CD4-positive, alpha-beta T cell treated with Interferon alpha-2 for 1 hour (primary cell): Measurements from ENCODE around the gene GRK2.
A peak's percentile ranks its signal among the peaks of the same experiment; 100 is the strongest.

ENCODE experiments used
- DNase-seq, 2 donors: peaks; one replicate each; pipeline ENCODE4 v3.0.0-alpha.2; 2020 to 2022

GRK2 gene

DNA sequence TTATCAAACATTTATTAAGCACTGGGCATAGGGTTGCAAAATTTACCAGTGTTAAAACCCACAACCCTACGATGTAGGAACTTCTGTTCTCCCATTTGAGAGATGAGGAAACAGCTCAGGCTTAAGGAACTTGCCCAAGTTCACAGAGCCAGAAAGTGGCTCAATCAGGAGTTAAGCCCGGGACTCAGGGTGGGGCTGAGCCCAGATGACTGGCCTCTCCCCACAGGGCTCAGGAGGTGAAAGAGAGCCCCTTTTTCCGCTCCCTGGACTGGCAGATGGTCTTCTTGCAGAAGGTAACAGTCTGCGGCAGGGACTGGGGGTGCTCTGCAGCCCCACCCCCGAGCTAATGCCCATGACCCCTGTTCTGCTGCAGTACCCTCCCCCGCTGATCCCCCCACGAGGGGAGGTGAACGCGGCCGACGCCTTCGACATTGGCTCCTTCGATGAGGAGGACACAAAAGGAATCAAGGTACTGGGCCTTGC is 17.2 kb downstream of the GRK2 start:
- DNase-seq: peak in 1 of 2 donors; percentile 33

DNA sequence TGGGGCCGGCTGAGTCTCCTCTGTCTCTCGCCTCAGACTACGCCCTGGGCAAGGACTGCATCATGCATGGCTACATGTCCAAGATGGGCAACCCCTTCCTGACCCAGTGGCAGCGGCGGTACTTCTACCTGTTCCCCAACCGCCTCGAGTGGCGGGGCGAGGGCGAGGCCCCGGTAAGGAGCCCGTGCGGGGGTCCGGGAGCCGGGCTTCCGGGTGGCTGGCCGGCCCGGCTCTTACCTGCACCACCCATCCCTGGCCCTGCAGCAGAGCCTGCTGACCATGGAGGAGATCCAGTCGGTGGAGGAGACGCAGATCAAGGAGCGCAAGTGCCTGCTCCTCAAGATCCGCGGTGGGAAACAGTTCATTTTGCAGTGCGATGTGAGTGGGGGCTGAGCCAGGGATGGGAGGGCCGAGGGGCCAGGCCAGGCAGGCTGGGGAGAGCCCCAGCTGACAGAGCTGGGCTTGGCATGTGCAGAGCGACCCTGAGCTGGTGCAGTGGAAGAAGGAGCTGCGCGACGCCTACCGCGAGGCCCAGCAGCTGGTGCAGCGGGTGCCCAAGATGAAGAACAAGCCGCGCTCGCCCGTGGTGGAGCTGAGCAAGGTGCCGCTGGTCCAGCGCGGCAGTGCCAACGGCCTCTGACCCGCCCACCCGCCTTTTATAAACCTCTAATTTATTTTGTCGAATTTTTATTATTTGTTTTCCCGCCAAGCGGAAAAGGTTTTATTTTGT is 18.7 kb downstream of the GRK2 start:
- DNase-seq: no peak

DNA sequence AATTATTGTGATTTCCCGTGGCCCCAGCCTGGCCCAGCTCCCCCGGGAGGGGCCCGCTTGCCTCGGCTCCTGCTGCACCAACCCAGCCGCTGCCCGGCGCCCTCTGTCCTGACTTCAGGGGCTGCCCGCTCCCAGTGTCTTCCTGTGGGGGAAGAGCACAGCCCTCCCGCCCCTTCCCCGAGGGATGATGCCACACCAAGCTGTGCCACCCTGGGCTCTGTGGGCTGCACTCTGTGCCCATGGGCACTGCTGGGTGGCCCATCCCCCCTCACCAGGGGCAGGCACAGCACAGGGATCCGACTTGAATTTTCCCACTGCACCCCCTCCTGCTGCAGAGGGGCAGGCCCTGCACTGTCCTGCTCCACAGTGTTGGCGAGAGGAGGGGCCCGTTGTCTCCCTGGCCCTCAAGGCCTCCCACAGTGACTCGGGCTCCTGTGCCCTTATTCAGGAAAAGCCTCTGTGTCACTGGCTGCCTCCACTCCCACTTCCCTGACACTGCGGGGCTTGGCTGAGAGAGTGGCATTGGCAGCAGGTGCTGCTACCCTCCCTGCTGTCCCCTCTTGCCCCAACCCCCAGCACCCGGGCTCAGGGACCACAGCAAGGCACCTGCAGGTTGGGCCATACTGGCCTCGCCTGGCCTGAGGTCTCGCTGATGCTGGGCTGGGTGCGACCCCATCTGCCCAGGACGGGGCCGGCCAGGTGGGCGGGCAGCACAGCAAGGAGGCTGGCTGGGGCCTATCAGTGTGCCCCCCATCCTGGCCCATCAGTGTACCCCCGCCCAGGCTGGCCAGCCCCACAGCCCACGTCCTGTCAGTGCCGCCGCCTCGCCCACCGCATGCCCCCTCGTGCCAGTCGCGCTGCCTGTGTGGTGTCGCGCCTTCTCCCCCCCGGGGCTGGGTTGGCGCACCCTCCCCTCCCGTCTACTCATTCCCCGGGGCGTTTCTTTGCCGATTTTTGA is 19.5 kb downstream of the GRK2 start:
- peak; percentile 34 to 62 for DNase-seq

DNA sequence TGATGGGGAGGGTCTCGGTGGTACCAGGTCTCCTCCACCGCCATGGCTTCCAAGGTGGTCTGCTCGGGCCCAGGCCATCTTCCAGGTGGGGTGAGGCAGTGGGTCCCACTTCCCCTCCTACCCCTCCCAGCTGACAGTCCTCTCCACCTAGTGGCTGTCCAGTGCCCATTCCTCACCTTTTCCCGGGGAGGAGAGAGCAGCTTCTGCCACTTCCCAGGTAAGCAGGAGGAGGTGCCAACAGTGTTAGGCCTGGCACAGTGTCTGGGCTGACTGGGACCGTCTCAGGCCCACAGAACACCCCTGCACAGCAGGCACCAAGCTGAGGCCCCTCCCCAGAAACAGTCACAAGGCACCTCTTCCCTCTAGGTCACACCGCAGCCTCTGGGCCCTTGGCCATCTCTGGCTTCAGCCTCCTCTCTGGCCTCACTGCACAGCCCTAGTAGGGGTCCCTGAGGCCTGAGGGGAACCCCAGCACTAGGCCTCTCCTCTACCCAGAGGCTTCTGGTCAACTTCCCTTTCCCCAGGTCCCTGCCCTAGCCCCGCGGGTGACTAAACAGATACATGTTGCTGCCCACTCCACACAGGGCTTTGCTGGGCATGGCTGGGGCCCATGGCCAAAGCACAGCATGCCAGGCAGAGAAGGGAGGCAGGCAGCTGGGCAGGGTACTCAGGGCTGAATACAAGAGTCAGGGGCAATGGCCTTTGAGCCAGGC is 20.5 kb downstream of the GRK2 start:
- peak in 1 of 2 donors; percentile 54 for DNase-seq

DNA sequence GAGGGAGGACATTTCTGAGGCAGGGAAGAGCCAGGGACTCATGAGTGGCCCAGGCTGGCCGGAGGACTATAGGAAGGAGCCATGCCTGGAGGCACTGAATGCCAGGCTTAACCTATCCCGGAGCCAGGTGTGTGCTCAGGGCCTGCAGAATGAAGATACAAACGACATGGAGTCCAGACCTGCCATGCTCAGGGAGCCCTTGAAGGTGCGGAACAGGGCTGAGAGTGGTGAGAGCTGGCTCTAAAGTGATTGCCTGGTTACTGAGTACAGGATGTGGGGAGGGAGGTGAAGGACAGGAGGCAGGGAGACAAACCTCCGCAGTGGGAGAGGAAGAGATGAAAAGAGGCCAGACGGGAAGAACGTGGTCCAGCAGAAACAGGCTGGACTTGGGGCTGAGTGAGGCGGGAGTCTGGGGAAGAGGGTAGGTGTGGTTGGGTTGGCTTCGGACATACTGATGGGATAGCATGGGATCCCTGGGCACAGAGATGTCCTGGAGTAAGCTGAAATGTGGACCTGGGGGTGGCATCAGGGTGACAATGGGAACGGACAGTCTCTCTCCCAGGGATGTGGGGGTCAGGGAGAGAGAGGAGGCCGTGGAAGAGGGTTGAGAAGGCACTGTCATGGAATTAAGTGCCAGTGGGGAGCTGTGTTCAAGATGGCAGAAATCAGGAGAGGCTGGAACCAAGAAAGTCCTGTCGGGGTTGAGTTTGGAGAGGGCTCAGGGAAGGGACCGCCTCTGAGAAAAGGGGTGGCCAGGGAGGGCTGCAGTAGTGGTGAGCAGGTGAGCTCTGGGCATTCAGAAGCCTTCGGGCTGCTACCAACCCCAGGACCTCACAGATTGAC is 21.3 kb downstream of the GRK2 start:
- DNase-seq: peak in 1 of 2 donors; percentile 58

DNA sequence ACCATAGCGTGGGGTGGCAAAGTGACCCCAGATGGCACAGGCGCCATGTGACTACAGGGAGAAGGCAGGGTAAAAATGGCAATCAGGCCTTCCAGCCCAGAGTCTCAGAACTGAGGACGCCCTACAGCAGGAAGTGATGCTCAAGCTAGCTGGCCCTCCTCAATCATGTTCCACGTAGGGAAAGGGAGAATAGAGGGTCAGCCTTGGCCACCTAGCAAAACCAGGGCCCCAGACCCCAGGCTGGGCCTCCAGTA is 21.9 kb downstream of the GRK2 start:
- DNase-seq: no peak

DNA sequence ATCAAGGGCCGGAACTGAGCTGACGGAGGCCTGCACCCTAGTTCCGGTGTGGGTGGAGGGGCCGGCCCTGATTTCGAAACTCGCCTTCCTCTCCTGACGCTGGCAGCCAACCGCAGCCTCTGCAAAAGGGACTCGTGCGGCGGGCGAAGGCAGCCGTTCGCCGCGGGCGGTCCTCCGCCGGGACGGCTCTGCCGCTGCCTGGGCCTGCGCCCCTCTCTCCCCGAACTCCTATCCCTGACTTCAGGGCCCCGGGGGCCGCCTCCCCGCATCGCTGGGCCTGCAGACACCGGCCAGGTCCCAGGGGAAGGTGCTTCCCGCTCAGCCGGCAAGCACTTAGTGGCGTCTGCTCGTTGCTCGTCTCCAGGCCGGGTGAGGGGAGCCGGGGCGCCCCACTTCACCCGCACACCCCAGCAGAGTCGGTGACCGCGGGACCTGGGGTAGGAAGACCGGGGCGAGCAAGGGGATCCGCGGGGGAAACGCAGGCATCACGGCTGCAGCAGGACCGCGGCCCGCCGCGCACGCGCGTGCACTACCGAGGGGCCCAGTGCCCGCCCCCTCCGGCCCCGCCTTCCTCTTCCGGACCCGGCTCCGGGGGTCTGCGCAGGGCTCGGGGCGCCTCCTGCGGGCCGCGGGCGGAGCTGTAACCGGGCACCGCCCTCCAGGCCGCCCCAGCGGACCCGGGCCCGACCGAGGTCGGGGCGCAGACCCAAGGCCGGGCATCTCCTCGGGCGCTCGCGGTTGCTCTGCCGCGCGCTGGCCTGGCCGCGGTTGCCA is 22.4 kb downstream of the GRK2 start:
- peak; percentile 89 for DNase-seq

DNA sequence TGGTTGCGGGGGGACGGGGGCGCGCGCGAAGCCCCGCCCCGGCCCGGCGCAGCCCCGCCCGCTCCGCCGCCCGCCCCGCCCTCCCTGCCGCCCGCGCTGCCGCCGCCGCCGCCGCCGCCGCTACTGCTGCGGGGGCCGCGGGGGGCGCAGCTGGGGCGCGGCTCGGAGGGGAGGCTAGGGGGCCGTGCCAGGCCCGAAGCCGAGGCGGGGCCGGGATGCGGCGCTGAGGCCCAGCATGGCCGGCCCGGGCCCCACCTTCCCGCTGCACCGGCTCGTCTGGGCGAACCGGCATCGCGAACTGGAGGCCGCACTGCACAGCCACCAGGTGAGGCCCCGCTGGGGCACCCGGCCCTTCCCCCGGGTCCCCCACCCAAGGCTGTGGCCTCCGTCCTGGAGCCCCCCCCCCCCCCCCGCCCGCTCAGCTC is 23.0 kb downstream of the GRK2 start, which contains the start of gene ANKRD13D:
Gene ANKRD13D (plus strand): TSS at position 78 of the 425 bp plus-strand sequence. CDS start 158 bp downstream, at position 236.
- no peak for DNase-seq

DNA sequence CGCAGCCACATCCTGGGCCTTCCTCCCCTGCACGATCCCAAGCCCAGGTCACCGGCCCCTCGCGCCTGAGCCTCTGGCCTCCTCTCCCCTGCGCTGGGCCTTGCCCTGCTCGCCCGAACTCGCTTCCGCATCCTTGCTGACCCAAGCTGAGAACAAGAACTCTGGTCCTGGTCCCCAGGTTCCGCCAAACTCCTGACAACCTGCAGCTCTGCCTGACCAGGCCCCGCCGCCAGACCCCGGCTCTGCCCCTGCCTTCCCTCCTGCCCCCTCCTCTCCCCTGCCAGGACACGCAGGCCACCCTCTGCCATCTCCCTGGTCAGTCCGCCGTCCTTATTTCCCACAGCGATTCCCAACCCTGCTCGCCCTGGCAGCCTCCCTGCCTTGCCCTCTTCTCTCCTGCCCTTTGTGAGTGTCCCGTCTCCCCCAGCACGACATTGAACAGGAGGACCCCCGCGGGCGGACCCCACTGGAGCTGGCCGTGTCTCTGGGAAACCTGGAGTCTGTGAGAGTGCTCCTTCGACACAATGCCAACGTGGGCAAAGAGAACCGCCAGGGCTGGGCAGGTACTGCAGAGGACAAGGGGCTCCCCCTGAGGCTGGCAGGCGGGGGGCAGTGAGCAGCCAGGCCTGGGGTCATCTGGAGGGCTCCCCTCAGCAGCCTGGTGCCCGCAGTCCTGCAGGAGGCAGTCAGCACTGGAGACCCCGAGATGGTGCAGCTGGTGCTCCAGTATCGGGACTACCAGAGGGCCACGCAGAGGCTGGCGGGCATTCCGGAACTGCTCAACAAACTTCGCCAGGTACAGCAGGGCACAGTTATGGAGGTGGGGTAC is 23.6 kb downstream of the GRK2 start:
- DNase-seq: no peak

DNA sequence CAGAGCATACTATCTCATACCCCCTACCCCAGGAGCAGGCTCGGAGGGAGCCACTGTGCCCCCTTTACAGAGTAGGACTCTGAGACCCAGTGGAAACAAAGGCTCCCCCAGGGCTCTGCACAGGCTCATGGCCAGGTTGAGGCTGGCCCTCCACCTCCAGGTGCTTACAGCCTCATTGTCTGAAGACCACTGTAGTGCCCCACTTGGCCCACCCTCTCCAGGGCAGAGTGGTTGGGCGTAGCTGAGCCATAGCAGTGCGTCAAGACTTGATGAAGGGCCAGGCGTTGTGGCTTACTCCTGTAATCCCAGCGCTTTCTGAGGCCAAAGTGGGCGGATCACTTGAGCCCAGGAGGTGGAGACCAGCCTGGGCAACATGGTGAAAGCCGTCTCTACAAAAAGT is 24.5 kb downstream of the GRK2 start:
- DNase-seq: peak in 1 of 2 donors; percentile 0

DNA sequence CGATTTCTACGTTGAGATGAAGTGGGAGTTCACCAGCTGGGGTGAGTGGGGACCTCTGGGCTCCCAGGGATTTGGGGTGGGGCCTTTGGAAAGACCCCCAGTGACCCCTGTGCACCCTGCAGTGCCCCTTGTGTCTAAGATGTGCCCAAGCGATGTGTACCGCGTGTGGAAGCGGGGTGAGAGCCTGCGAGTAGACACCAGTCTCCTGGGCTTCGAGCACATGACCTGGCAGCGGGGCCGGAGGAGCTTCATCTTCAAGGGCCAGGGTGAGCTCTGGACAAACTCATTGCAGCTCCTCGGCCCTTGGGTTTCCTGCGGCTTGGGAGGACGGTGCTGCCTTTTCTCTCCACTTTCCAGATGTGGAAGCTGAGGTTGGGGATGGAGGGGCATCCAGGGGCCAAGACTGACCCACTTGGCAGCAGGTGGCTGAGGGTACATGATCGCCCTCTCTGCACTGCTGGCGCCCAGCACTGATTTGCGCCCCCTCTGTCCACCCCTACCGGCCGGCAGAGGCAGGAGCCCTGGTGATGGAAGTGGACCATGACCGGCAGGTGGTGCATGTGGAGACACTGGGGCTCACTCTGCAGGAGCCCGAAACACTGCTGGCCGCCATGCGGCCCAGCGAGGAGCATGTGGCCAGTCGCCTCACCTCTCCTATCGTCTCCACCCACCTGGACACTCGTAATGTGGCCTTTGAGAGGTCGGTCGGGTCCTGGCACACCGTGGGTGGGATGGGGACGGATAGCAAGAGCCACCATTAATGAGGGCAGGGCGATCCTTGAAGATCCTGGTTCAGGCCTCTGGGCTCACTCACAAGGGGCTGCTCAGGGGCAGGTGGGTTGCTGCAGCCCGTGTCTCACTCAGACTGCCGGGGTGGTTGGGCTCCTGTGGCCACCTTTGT is 25.5 kb downstream of the GRK2 start:
- DNase-seq: peak in 1 of 2 donors; percentile 1

DNA sequence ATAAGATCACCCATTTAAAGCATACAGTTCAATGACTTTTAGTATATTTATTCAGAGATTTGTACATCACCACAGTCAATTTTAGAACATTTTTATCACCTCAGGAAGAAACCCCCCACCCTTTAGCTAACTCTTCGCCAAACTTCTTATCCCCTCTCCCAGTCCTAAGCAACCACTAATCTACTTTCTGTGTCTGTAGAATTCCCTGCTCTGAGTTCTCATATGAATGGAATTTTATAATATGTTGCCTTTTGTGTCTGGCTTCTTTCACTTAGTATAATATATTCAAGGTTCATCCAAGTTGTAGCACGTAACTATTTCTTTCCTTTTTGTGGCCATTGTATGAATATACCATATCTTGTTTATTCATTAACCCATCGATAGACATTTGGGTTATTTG is 26.4 kb downstream of the GRK2 start:
- no peak for DNase-seq

DNA sequence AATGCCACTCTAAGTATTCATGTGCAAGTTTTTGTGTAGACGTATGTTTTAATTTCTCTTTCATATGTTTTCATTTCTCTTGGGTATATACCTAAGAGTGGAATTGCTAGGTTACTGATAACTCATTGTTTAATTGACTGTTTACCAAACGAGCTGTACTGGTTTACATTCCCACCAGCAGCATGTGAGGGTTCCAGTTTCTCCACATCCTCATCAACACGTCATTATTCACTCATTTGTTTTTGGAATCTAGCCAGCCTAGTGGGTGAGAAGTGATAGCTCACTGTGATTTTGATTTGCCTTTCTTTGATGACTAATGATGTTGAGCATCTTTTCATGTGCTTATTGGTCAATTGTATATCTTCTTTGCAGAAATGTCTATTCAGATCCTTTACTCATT is 26.8 kb downstream of the GRK2 start:
- DNase-seq: peak; percentile 1 to 60

DNA sequence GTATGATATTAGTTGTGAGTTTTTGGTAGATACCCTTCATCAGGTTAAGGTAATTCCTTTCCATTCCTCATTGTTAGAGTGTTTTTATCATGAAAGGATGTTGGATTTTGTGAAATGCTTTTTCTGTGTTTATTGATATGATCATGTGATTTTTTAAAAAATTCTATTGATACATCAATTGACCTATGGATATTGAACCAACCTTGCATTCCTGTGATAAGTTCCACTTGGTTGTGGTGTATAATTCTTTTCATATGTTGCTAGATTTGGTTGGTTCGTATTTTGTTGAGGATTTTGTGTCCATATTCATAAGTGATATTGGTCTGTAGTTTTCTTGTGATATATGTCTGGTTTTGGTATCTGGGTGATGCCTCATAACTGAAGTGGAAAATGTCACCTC is 29.6 kb downstream of the GRK2 start:
- DNase-seq: no peak

DNA sequence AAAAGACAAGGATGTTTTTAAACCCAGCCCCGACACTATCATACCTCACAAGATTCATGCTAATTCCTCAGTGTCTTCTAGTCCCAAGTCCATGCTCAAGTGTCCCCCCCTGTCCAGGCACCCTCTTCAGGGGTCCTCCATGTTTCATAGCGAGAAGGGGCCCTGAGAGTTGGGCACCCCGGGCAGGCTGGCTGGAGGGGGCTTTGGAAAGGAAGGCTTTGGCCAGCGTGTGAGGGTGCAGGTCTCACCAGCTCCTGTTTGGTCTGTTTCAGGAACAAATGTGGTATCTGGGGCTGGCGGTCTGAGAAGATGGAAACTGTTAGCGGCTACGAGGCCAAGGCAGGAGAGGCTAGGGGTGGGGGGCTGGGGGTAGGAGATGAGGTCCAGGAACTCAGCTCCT is 32.5 kb downstream of the GRK2 start:
- DNase-seq: no peak

DNA sequence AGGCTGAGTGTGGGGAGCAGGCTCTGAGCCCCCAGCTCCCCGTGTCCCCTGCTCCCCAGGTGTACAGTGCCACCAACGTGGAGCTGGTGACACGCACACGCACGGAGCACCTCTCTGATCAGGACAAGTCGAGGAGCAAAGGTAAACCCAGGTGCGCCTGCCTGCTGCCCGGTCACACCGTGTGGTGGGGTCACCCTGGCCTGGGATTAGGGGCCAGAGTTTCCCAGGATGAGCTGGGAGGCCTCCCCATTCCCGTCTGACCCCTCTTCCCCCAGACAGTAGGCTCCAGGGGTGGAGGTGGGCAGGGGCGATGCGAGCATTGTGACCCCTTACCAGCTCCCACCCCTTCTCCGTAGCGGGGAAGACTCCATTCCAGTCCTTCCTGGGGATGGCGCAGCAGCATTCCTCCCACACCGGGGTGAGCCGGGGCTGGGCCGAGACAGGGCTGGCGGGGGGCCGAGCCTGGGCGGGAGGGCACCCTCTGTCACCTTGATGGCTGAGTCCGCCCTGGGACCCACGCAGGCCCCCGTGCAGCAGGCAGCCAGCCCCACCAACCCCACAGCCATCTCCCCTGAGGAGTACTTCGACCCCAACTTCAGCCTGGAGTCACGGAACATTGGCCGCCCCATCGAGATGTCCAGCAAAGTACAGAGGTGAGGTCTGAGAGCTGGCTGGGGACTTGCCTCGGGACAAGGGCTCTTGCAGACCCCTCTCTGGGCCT is 33.4 kb downstream of the GRK2 start:
- no peak for DNase-seq

DNA sequence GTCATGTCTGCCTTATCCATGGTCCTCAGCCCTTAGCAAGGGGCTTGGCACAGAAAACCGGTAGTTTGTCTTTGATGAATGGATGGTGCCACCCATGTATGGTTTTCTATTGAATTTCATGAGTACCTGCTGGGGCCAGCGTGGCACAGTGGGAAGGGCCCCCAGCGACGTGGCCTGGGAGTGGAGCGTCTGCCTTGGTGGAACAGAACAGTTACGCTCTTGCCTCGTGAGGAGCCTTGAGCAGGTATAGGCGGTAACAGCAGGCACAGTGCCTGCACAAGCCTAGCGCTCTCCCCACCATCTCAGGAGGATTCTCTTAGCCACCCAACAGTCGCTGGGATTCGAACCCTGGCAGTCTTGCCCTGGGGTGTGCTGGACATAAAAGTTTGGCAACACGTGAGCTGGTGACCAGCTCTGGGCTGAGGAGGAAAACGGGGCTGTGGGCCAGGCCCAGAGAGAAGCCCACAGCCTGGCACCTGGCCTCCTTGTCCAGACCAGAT is 34.0 kb downstream of the GRK2 start:
- no peak for DNase-seq

DNA sequence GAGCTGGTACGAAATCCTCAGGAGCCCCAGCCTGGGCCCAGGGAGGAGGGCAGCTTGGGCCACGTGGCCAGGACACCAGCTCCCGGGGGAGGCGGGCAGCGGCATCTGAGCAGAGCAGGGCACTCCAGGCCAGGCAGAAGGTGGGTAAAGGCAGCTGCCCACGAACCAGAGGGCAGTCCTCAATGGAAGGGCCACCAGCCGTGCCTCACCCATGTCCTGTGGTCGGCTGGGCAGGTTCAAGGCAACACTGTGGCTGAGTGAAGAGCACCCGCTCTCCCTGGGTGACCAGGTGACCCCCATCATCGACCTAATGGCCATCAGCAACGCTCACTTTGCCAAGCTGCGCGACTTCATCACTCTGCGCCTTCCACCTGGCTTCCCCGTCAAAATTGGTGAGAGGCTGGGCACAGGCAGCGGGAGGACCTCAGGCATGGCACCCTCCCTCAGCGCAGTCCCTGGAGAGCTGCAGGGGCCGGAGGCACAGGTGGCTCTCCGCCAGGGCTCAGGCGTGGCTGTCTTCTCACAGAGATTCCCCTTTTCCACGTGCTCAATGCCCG is 34.6 kb downstream of the GRK2 start:
- DNase-seq: no peak
